H9 (cell line): ENCODE measurements around the gene DOK6. TPM values are rescaled to one million over a fixed set of nuclear protein-coding genes. Genes with fewer than 3 reads are reported as not detected.

Experiments used
- DNase-seq: peaks from one replicate; pipeline ENCODE4 v3.0.0-alpha.2; 2017
- H2AFZ ChIP-seq: one replicate; pipeline ENCODE4 v1.6.1; 2013; ENCODE audit warnings: mild to moderate bottlenecking, low read length, control low read depth, moderate library complexity
- H2AK5ac ChIP-seq: 2 replicates; pipeline ENCODE4 v1.6.1; 2013; ENCODE audit warnings: low read length, control low read depth, mixed read lengths; ENCODE audit not compliant: insufficient read length
- H2BK120ac ChIP-seq: one replicate; pipeline ENCODE4 v1.6.1; 2013; ENCODE audit warnings: low read depth, mild to moderate bottlenecking, low read length, control low read depth, inconsistent platforms; ENCODE audit not compliant: poor library complexity, severe bottlenecking
- H2BK12ac ChIP-seq: 2 replicates; pipeline ENCODE4 v1.6.1; 2013; ENCODE audit warnings: low read length, control low read depth, mixed read lengths, low read depth; ENCODE audit not compliant: insufficient read length
- H2BK15ac ChIP-seq: 2 replicates; pipeline ENCODE4 v1.6.1; 2013; ENCODE audit warnings: low read depth, low read length, control low read depth
- H2BK20ac ChIP-seq: one replicate; pipeline ENCODE4 v1.6.1; 2013; ENCODE audit warnings: low read depth, mild to moderate bottlenecking, low read length, control low read depth, inconsistent platforms; ENCODE audit not compliant: poor library complexity, severe bottlenecking
- H2BK5ac ChIP-seq: 2 replicates; pipeline ENCODE4 v1.6.1; 2013; ENCODE audit warnings: low read length, control low read depth, mixed read lengths; ENCODE audit not compliant: insufficient read length
- H3K14ac ChIP-seq: 2 replicates; pipeline ENCODE4 v1.6.1; 2013; ENCODE audit warnings: low read length, control low read depth; ENCODE audit not compliant: insufficient read depth
- H3K18ac ChIP-seq: 2 replicates; pipeline ENCODE4 v1.6.1; 2013; ENCODE audit warnings: low read depth, mild to moderate bottlenecking, mixed read lengths, low read length, control low read depth; ENCODE audit not compliant: insufficient read length
- H3K23ac ChIP-seq: 2 replicates; pipeline ENCODE4 v1.6.1; 2013; ENCODE audit warnings: low read length, control low read depth, mixed read lengths, low read depth; ENCODE audit not compliant: insufficient read length
- H3K23me2 ChIP-seq: 2 replicates; pipeline ENCODE4 v1.6.1; 2013; ENCODE audit warnings: low read depth, mild to moderate bottlenecking, mixed read lengths, low read length, control low read depth; ENCODE audit not compliant: insufficient read length, poor library complexity, severe bottlenecking
- H3K27ac ChIP-seq: 2 replicates; pipeline ENCODE4 v1.5.1; 2013; ENCODE audit warnings: low read length, control low read depth, mixed read lengths, low read depth; ENCODE audit not compliant: insufficient read length
- H3K27me3 ChIP-seq: 2 replicates; pipeline ENCODE4 v1.6.1; 2013; ENCODE audit warnings: low read length, control low read depth, inconsistent platforms; ENCODE audit not compliant: insufficient read depth
- H3K4ac ChIP-seq: 2 replicates; pipeline ENCODE4 v1.6.1; 2013; ENCODE audit warnings: low read depth, mild to moderate bottlenecking, control low read depth, inconsistent platforms, low read length, moderate library complexity
- H3K4me1 ChIP-seq: 2 replicates; pipeline ENCODE4 v1.6.1; 2013; ENCODE audit warnings: low read length, control low read depth, inconsistent platforms; ENCODE audit not compliant: insufficient read depth
- H3K4me2 ChIP-seq: 2 replicates; pipeline ENCODE4 v1.6.1; 2013; ENCODE audit warnings: low read length, control low read depth, mixed read lengths; ENCODE audit not compliant: insufficient read length, insufficient read depth
- H3K56ac ChIP-seq: 2 replicates; pipeline ENCODE4 v1.6.1; 2013; ENCODE audit warnings: low read depth, mild to moderate bottlenecking, mixed read lengths, low read length, control low read depth; ENCODE audit not compliant: insufficient read length
- H3K79me1 ChIP-seq: 2 replicates; pipeline ENCODE4 v1.6.1; 2013; ENCODE audit warnings: low read depth, mild to moderate bottlenecking, moderate library complexity, low read length, control low read depth, inconsistent platforms; ENCODE audit not compliant: insufficient read depth, poor library complexity, severe bottlenecking
- H3K79me2 ChIP-seq: 2 replicates; pipeline ENCODE4 v1.6.1; 2013; ENCODE audit warnings: low read length, control low read depth, inconsistent platforms; ENCODE audit not compliant: insufficient read depth
- H3K9ac ChIP-seq: 2 replicates; pipeline ENCODE4 v1.6.1; 2013; ENCODE audit warnings: low read length, control low read depth, mixed read lengths; ENCODE audit not compliant: insufficient read length; ENCODE audit errors: extremely low read depth
- H3K9me3 ChIP-seq: one replicate; pipeline ENCODE4 v1.6.1; 2013; ENCODE audit warnings: low read depth, low read length, inconsistent platforms; ENCODE audit not compliant: control insufficient read depth
- H3T11ph ChIP-seq: one replicate; pipeline ENCODE4 v1.6.1; 2013; ENCODE audit warnings: mild to moderate bottlenecking, low read length, control low read depth, inconsistent platforms
- H4K20me1 ChIP-seq: one replicate; pipeline ENCODE4 v1.6.1; 2013; ENCODE audit not compliant: control insufficient read depth, insufficient read length, insufficient read depth
- H4K5ac ChIP-seq: 2 replicates; pipeline ENCODE4 v1.6.1; 2013; ENCODE audit warnings: low read depth, mild to moderate bottlenecking, mixed read lengths, low read length, control low read depth; ENCODE audit not compliant: insufficient read length
- H4K8ac ChIP-seq: replicated peaks from 2 replicates; pipeline ENCODE4 v1.6.1; 2013; ENCODE audit warnings: low read length, control low read depth, mixed read lengths, low read depth; ENCODE audit not compliant: insufficient read length
- H4K91ac ChIP-seq: 2 replicates; pipeline ENCODE4 v1.6.1; 2013; ENCODE audit warnings: low read depth, mild to moderate bottlenecking, moderate library complexity, mixed read lengths, low read length, control low read depth; ENCODE audit not compliant: insufficient read length
- H3K27ac Mint-ChIP-seq, 3 experiments: 2 replicates in 2 of 3; 3 replicates in 1 of 3; pipeline ENCODE4 v1.8.0; 2020 to 2021; ENCODE audit warnings: mixed read lengths in 3 of 3, mild to moderate bottlenecking in 1 of 3, moderate library complexity in 1 of 3
- H3K27me3 Mint-ChIP-seq: 2 replicates; pipeline ENCODE4 v1.8.0; 2021; ENCODE audit warnings: low read depth, mild to moderate bottlenecking, moderate library complexity, mixed read lengths
- H3K36me3 Mint-ChIP-seq, 3 experiments: 2 replicates in 2 of 3; 3 replicates in 1 of 3; pipeline ENCODE4 v1.8.0; 2020 to 2021; ENCODE audit warnings: low read depth in 3 of 3, mixed read lengths in 3 of 3; ENCODE audit not compliant: insufficient read depth in 1 of 3
- H3K4me1 Mint-ChIP-seq, 2 experiments: 2 replicates each; pipeline ENCODE4 v1.8.0; 2020; ENCODE audit warnings: mixed read lengths in 2 of 2
- H3K4me3 Mint-ChIP-seq, 2 experiments: 2 replicates in 1 of 2; 3 replicates in 1 of 2; pipeline ENCODE4 v1.8.0; 2020 to 2021; ENCODE audit warnings: mild to moderate bottlenecking in 2 of 2, mixed read lengths in 2 of 2, moderate library complexity in 1 of 2
- H3K9me3 Mint-ChIP-seq, 2 experiments: 2 replicates in 1 of 2; 3 replicates in 1 of 2; pipeline ENCODE4 v1.8.0; 2020; ENCODE audit warnings: mild to moderate bottlenecking in 2 of 2, mixed read lengths in 2 of 2, moderate library complexity in 1 of 2
- total RNA-seq: library from RNA; stranded (reverse); gene quantifications from 2 replicates; pipeline ENCODE4 v1.2.1, GENCODE V29; 2021
- TF ChIP-seq, protein P1 (sequence below): fragments of 200-600 bp; sonication (generic); conservative IDR thresholded peaks from 3 replicates; pipeline ENCODE4 v1.8.0; 2021; ENCODE audit warnings: antibody characterized with exemption, mild to moderate bottlenecking

DOK6 gene
- total RNA-seq, 1 experiment from 2014 or later: 0.20 TPM

DNA sequence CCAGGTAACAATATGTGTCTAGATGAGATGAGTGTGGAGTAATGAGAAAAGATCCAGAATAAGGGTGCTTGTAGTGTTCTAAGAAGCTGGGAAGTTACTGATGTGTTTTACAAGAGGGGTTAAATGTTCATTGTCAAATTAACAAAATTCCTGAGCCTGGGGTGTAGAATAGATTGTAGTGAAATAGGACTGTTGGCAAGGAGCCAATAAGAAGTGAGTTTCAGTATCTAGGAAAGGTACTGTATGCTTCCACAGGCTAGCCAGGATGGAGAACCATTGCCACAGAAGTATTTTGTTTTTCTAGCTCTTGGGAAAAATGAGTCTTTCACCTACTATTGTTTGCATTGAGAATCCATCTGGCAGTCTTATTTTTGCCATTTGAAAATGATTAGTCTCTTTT lies 10.5 kb downstream of the DOK6 start:
- Histone ChIP-seq H3K23ac (no peak overlapping the region), H3K56ac (no peak overlapping the region), H2AFZ (no peak overlapping the region), H4K8ac (no peak overlapping the region), H3K27ac (no peak overlapping the region), H4K5ac (no peak overlapping the region), H3K18ac (no peak overlapping the region), H3K4me2 (no peak overlapping the region), H3K27me3 (no peaks in the 10 kb centered on the region), H4K20me1 (no peaks in the 10 kb centered on the region), H2BK20ac (no peak overlapping the region), H3K9ac (no peak overlapping the region), H2BK5ac (no peak overlapping the region), H3K79me1 (no peaks in the 10 kb centered on the region), H3K4ac (no peak overlapping the region), H3K14ac (no peak overlapping the region), H3K4me1 (no peaks in the 10 kb centered on the region), H2AK5ac (no peak overlapping the region), H3T11ph (no peak overlapping the region), H4K91ac (no peak overlapping the region), H3K9me3 (no peaks in the 10 kb centered on the region), H2BK120ac (no peak overlapping the region), H2BK12ac (no peak overlapping the region), H3K79me2 (no peaks in the 10 kb centered on the region), H2BK15ac (no peak overlapping the region), H3K23me2 (no peaks in the 10 kb centered on the region)
- Mint-ChIP-seq H3K27me3 (peaks cover 14% of the 10 kb centered on the region), H3K4me3 (no peak overlapping the region), H3K36me3 (no peaks in the 10 kb centered on the region; a peak in 1 of 7 replicates), H3K4me1 (peaks cover 0 to 2% of the 10 kb centered on the region in 2 experiments; a peak in 1 of 4 replicates), H3K27ac (no peak overlapping the region), H3K9me3 (no peaks in the 10 kb centered on the region)
- TF ChIP-seq, protein P1, sequence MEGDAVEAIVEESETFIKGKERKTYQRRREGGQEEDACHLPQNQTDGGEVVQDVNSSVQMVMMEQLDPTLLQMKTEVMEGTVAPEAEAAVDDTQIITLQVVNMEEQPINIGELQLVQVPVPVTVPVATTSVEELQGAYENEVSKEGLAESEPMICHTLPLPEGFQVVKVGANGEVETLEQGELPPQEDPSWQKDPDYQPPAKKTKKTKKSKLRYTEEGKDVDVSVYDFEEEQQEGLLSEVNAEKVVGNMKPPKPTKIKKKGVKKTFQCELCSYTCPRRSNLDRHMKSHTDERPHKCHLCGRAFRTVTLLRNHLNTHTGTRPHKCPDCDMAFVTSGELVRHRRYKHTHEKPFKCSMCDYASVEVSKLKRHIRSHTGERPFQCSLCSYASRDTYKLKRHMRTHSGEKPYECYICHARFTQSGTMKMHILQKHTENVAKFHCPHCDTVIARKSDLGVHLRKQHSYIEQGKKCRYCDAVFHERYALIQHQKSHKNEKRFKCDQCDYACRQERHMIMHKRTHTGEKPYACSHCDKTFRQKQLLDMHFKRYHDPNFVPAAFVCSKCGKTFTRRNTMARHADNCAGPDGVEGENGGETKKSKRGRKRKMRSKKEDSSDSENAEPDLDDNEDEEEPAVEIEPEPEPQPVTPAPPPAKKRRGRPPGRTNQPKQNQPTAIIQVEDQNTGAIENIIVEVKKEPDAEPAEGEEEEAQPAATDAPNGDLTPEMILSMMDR: no peak
- DNase-seq: no peak
